Heart left ventricle (tissue), 13 donors: ENCODE data around the gene ING5.

ENCODE experiments used
- CTCF ChIP-seq, 12 donors: fragments of 200-600 bp; sonication (generic) in 4 of 12; IDR thresholded peaks; one replicate each; pipeline versions ENCODE4 v1.5.0 to v1.8.0; 2018 to 2022; ENCODE audit warnings: antibody characterized with exemption in 12 of 12, mild to moderate bottlenecking in 5 of 12
- POLR2A ChIP-seq, 2 donors: fragments of 450-650 bp; IDR thresholded peaks; one replicate each; pipeline ENCODE4 v1.6.1; 2017; ENCODE audit warnings: antibody characterized with exemption in 2 of 2, mild to moderate bottlenecking in 2 of 2, moderate library complexity in 2 of 2
- donor health status: ischemic (EF 13 %, LVEDD 7.1; RV severe dilation, severe dysfunction).
- donor health status: DM: no; HTN: yes; CAD: no.
- donor health status: DM: no; HTN: no; CAD: no.
- donor health status: ischemic (EF 25% LVEDD 6.9; RV normal size, moderate dysfunction).
- donor health status: ischemic (EF 25% LVEDD 5.7; RV mildly dilated, moderate dysfunction).
- donor health status: ischemic (EF 35%, LVEDD 5.7; RV mildly dilated, moderate dysfunction).
- donor health status: nonischemic (EF 11% LVEDD 7.7; RV severe dilation, severe dysfunction).
- donor health status: DM: yes; HTN: yes; CAD: no.
- donor health status: PGD.
- donor health status: ischemic (EF 29% LVEDD 5.4; RV normal size, mild dysfunction).
- donor health status: nonischemic (EF 23%, LVEDD 6.1; RV moderate dilation, normal function).

DNA sequence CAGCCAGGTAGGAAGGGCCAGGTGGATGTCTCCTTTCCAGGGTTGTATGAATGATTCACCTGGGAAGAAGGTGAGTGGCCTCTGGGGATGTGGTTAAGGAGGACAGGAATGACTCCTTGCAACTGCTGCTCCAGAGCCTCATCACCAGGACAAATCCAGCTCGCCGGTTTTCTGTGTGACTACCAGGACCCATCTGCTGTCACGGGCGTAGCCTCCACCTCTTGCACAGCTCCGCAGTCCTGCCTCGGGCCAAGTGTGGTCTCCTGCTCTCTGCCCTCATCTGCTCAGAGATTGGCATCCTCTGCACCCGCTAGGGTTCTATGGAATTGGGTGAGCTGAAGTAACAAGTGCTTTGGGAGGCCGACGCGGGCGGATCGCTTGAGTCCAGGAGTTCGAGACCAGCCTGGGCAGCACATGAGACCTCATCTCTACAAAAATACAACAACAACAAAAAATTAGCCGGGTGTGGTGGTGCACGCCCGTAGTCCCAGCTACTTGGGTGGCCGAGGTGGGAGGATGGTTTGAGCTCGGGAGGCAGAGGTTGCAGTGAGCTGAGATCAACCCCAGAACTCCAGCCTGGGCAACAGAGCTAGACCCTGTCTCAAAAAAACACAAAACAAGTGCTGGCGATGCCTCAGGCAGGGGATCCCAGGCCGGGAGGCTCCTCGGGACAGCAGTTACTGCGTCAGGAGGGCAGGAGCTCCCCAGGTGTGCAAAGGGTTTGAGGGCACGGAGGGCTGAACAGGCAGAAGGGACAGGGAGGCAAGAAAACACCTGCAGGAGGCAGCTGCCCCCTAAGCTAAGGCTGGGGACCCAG, 31.8 kb downstream of the ING5 start:
- TF ChIP-seq CTCF (IDR thresholded peaks at IDR 0.05) (no peak), POLR2A (IDR thresholded peaks at IDR 0.05) (no peak)
